Measurements from ENCODE around the gene UTY.

GRCh38 chrY:13479828-13480227 lies at the start of gene UTY:
- TF ChIP-seq E2F6 (IDR thresholded peaks at IDR 0.05): no peak
- TF ChIP-seq CTCF (IDR thresholded peaks at IDR 0.05; ENCODE audit: control extremely low read depth in 1 of 3, insufficient read depth in 1 of 3, low read depth in 1 of 3, low read length in 3 of 3): no peak
- TF ChIP-seq RFX5 (IDR thresholded peaks at IDR 0.05; ENCODE audit: borderline replicate concordance, low read depth, low read length): no peak
- TF ChIP-seq POLR2AphosphoS5 (IDR thresholded peaks at IDR 0.05; ENCODE audit: low read depth, low read length): peak; percentile 85

Data from H1 (cell line).